H1 (cell line): ENCODE measurements around the gene BRCA1.

ENCODE experiments used
- ATF3 ChIP-seq: IDR thresholded peaks from 2 replicates; pipeline ENCODE4 v1.6.1; 2011; ENCODE audit warnings: low read depth, mild to moderate bottlenecking, low read length; ENCODE audit not compliant: insufficient read depth
- CHD1 ChIP-seq: IDR thresholded peaks from 2 replicates; pipeline ENCODE4 v1.6.1; 2012; ENCODE audit warnings: low read depth, low read length, improper control_type of control experiment
- CHD7 ChIP-seq: fragments of 300-600 bp; sonication (generic); IDR thresholded peaks from 2 replicates; pipeline ENCODE4 v1.7.1; 2012; ENCODE audit warnings: low read length, moderate library complexity, mild to moderate bottlenecking, inconsistent platforms; ENCODE audit not compliant: insufficient replicate concordance
- CREB1 ChIP-seq: IDR thresholded peaks from 2 replicates; pipeline ENCODE4 v1.6.1; 2012; ENCODE audit warnings: inconsistent platforms
- CTCF ChIP-seq, 3 experiments: IDR thresholded peaks; 1 replicate in 2 of 3; 2 replicates in 1 of 3; pipeline versions ENCODE4 v1.5.1 to v1.6.1; 2011; ENCODE audit warnings: low read length in 3 of 3, mild to moderate bottlenecking in 3 of 3, inconsistent platforms in 2 of 3, low read depth in 1 of 3, moderate library complexity in 1 of 3; ENCODE audit not compliant: insufficient read depth in 1 of 3; ENCODE audit errors: control extremely low read depth in 1 of 3
- HDAC6 ChIP-seq: IDR thresholded peaks from one replicate; pipeline ENCODE4 v1.7.1; 2012; ENCODE audit warnings: low read depth, mild to moderate bottlenecking, inconsistent platforms, low read length, moderate library complexity
- POLR2A ChIP-seq, 2 experiments: IDR thresholded peaks; 1 replicate in 1 of 2; 2 replicates in 1 of 2; pipeline ENCODE4 v1.6.1; 2011; ENCODE audit warnings: low read depth in 2 of 2, low read length in 2 of 2, mild to moderate bottlenecking in 2 of 2; ENCODE audit errors: control extremely low read depth in 1 of 2
- POLR2AphosphoS5 ChIP-seq: IDR thresholded peaks from 2 replicates; pipeline ENCODE4 v1.6.1; 2011; ENCODE audit warnings: low read depth, low read length
- RFX5 ChIP-seq: IDR thresholded peaks from 2 replicates; pipeline ENCODE4 v1.6.1; 2011; ENCODE audit warnings: low read depth, low read length, improper control_type of control experiment, borderline replicate concordance

- no peak for TF ChIP-seq POLR2AphosphoS5
- TF ChIP-seq CTCF (IDR thresholded peaks at IDR 0.05; ENCODE audit: control extremely low read depth in 1 of 3, insufficient read depth in 1 of 3, low read depth in 1 of 3, low read length in 3 of 3): no peak
- TF ChIP-seq POLR2A (IDR thresholded peaks at IDR 0.05; ENCODE audit: control extremely low read depth in 1 of 2, low read depth in 2 of 2, low read length in 2 of 2): no peak
- no peak for TF ChIP-seq CHD1
- TF ChIP-seq RFX5: no peak
- no peak for TF ChIP-seq ATF3
- TF ChIP-seq CHD7: no peak
- no peak for TF ChIP-seq HDAC6
- TF ChIP-seq CREB1: no peak
Observed at GRCh38 chr17:43155666-43156065, 30.5 kb upstream of the BRCA1 start.
